ENCODE data around the gene NIPSNAP3A.

Gene NIPSNAP3A

DNA sequence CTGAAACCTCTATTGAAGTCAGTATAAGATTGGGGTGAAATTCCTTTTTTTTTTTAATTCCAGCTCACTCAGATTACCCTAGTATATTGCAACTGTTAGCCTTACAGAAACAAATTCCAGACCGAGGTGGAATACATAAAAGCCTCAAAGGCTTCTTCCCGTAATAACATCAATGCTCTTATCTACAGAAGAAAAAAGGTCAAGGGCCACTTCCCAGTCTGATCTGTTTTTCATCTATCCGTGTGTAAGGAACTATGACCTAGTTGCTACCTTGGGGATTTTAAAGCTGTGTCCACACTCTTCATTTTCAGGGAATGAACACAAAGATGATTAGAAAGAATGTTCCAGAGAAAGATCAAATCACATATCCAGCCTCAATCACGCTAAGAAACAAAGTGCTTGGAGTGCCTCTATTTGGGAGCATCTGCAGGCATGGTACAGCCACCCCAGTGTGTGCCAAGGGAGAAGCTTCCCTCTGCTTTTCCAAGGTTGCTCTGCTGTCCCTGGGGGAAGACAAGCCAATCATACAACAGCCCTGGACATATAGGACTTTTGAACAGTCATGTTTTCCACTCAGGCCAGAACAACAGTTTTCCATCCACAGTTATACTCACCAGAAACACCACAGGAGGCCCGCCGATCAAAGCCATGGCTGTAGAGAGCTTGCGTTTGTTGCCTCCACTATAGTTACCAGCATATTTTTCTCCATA, 40.0 kb downstream of the NIPSNAP3A start:
- peaks cover 100% of the 10 kb centered on the region for H3K36me3 ChIP-seq (ENCODE audit: control insufficient read depth, insufficient read depth, low read length, severe bottlenecking)
- no peak overlapping the region for H3K4me3 ChIP-seq (ENCODE audit: low read length)
- no peak for DNase-seq (ENCODE audit: low read depth)
- H3K4me1 ChIP-seq (ENCODE audit: control insufficient read depth, insufficient read depth, low read length), result peaks cover 30% of the 10 kb centered on the region
- H3K9ac ChIP-seq (ENCODE audit: low read length), result peak overlapping the region; percentile 8
- H3K9me3 ChIP-seq (ENCODE audit: control insufficient read depth, low read length), result no peaks in the 10 kb centered on the region
- H3K27me3 ChIP-seq (replicated peaks; ENCODE audit: control insufficient read depth, insufficient read depth, low read length), result no peaks in the 10 kb centered on the region

DNA sequence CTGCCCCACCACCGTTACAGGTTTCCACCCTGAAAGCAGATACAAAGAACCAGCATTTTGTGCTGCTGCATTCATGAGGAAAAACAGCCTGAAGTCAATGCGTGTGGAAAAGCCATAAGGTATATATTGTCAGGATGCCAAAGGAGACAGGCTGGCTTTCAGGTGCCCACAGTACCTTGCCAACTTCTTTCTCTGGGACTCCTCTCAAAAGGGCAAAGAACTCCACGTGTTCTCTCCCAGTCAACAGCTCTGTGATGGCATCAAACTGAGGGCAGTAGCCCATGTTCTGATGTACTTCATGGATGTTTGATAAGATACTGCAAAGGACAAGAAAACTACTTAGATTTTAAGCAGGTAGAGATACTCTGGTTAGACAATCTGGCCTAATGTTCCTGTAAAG, 40.8 kb downstream of the NIPSNAP3A start:
- peaks cover 100% of the 10 kb centered on the region for H3K36me3 ChIP-seq (ENCODE audit: control insufficient read depth, insufficient read depth, low read length, severe bottlenecking)
- DNase-seq (ENCODE audit: low read depth), result no peak
- H3K4me1 ChIP-seq (ENCODE audit: control insufficient read depth, insufficient read depth, low read length), result peaks cover 24% of the 10 kb centered on the region
- no peak overlapping the region for H3K4me3 ChIP-seq (ENCODE audit: low read length)
- no peaks in the 10 kb centered on the region for H3K27me3 ChIP-seq (replicated peaks; ENCODE audit: control insufficient read depth, insufficient read depth, low read length)
- H3K9ac ChIP-seq (ENCODE audit: low read length), result no peak overlapping the region
- no peaks in the 10 kb centered on the region for H3K9me3 ChIP-seq (ENCODE audit: control insufficient read depth, low read length)

DNA sequence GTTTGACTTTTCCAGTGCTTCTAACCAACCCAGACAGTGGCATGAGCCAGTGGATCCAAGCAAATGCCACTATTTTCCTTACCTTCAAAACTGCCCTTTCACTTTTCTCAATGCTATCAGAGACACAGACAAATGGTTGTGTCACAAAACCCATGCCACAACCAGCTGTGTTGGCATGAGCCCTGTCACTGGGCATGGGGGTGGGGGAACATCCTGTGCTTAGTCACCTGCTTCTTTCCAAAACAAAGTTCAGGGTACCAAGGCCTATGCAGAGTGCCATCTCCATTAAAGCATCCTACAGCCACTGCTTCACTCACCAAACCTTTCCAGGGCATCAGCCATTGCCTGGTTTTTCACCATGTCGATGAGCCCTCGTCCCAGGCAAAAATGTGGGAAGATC, 46.6 kb downstream of the NIPSNAP3A start:
- H3K36me3 ChIP-seq (ENCODE audit: control insufficient read depth, insufficient read depth, low read length, severe bottlenecking), result peaks cover 100% of the 10 kb centered on the region
- no peak for DNase-seq (ENCODE audit: low read depth)
- no peak overlapping the region for H3K4me3 ChIP-seq (ENCODE audit: low read length)
- H3K27me3 ChIP-seq (replicated peaks; ENCODE audit: control insufficient read depth, insufficient read depth, low read length), result no peaks in the 10 kb centered on the region
- H3K4me1 ChIP-seq (ENCODE audit: control insufficient read depth, insufficient read depth, low read length), result peaks cover 28% of the 10 kb centered on the region
- H3K9ac ChIP-seq (ENCODE audit: low read length), result no peak overlapping the region
- no peaks in the 10 kb centered on the region for H3K9me3 ChIP-seq (ENCODE audit: control insufficient read depth, low read length)

DNA sequence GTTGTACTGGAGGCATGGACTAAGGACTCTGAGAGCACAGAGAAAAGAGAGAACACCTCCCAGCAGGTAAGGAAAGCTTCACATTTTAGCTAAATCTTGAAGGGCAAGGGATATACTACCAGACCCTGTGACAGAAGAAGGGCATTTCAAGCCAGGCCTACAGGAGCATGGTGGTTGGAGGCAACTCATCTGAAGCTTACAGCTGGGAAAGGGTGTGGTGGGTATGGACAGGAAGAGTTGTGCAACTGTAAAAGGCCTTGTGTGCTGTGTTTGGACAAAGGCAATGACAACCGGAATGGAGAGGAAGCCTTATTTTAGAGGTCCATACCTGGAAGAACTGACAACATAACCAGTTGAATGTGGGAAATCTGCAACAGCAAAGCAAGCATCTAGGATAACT, 47.6 kb downstream of the NIPSNAP3A start:
- Histone ChIP-seq H3K36me3 (ENCODE audit: control insufficient read depth, insufficient read depth, low read length, severe bottlenecking) (peaks cover 100% of the 10 kb centered on the region), H3K4me3 (ENCODE audit: low read length) (no peak overlapping the region), H3K9ac (ENCODE audit: low read length) (no peak overlapping the region), H3K4me1 (ENCODE audit: control insufficient read depth, insufficient read depth, low read length) (peaks cover 28% of the 10 kb centered on the region), H3K27me3 (replicated peaks; ENCODE audit: control insufficient read depth, insufficient read depth, low read length) (no peaks in the 10 kb centered on the region), H3K9me3 (ENCODE audit: control insufficient read depth, low read length) (no peaks in the 10 kb centered on the region)
- no peak for DNase-seq (ENCODE audit: low read depth)

DNA sequence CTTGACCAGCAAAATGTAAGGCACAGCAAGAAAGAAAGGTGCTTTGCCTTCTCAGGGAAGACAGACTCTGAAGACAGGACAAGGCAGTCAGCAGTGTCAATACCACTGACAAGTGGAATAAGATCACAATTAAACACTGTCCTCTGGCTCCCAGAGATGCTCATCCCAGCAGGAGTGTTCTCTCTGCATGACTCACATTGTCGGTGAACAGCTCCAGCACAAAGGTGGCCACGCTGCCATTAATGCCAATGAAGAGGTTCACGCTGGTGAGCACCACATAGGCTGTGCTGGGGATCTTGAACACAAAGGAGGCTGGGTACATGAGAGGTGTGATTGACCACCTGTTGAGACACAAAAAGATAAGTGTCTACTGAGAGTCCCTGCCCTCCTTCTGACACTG, 48.4 kb downstream of the NIPSNAP3A start:
- Histone ChIP-seq H3K4me3 (ENCODE audit: low read length) (no peak overlapping the region), H3K9ac (ENCODE audit: low read length) (no peak overlapping the region), H3K36me3 (ENCODE audit: control insufficient read depth, insufficient read depth, low read length, severe bottlenecking) (peaks cover 100% of the 10 kb centered on the region), H3K27me3 (replicated peaks; ENCODE audit: control insufficient read depth, insufficient read depth, low read length) (no peaks in the 10 kb centered on the region), H3K9me3 (ENCODE audit: control insufficient read depth, low read length) (no peaks in the 10 kb centered on the region), H3K4me1 (ENCODE audit: control insufficient read depth, insufficient read depth, low read length) (peaks cover 26% of the 10 kb centered on the region)
- DNase-seq (ENCODE audit: low read depth), result no peak

DNA sequence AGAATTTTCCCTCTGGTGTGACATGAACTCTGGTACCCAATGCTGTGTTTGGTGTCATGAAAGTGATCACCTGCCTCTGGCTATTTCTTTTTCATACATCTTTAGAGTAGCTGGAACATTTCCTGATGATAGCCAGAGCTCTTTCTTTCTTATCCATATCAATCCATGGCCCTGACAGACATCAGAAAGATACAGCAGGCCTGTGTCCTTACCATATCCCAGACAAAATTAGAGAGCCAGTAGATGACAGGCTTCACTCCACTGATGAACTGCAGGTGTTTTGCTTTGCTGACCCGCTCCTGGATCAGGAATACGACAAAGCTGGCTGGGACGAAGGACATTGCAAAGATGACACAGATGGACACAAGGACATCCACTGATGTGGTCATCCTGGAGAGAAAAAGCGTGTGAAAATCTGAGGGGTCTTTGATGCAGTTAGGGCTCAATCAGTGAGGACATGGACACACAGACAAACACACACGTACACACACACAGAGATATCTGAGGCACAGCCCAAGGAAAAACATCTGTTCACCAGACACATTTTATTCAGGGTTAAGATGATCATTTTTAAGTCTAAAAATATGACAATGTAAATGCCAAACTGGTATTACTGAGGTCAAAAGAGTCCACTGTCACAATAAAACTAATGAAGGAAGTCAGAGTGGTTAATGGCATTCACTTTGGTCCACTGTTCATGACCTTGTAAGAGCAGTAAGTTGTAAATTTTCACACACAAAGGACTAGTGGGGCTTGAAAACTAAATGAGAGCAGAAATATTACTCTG, 50.9 kb downstream of the NIPSNAP3A start:
- no peak for DNase-seq (ENCODE audit: low read depth)

DNA sequence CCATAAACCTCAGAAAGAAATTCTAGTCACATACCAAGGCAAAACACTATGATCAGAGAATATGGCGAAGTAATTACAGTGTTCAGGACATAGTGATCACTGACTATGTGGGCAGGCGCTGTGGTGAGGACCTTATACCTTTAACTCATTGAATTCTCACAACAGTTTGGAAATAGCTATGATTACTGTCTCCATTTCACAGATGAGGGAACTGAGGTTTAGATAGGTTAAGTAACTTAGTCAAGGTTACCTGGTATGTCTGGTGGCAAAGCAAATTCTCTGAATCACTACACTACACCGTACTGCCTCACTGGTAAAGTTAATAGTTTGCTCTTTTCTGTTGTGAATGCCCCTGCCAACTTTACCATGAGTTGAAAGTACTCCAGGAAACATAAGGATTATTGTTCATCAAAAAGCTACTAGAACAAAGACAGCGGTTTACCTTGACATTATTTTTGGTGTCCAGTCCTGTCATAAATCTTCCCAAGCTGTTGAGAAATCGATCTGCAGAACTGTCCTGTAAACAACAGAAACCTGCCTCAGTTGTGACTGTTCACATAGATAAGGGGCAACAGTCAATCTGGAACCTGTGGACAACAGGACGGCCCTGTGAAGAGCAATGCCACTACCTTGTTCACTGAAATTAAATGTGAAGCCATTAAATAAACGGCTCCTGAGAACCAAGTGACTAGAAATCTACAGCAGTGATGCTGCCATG, 52.7 kb downstream of the NIPSNAP3A start:
- Histone ChIP-seq H3K36me3 (ENCODE audit: control insufficient read depth, insufficient read depth, low read length, severe bottlenecking) (peaks cover 100% of the 10 kb centered on the region), H3K9ac (ENCODE audit: low read length) (no peak overlapping the region), H3K4me1 (ENCODE audit: control insufficient read depth, insufficient read depth, low read length) (peaks cover 2% of the 10 kb centered on the region), H3K27me3 (replicated peaks; ENCODE audit: control insufficient read depth, insufficient read depth, low read length) (no peaks in the 10 kb centered on the region), H3K4me3 (ENCODE audit: low read length) (no peak overlapping the region), H3K9me3 (ENCODE audit: control insufficient read depth, low read length) (no peaks in the 10 kb centered on the region)
- no peak for DNase-seq (ENCODE audit: low read depth)

More for the DNA sequence above, 50.9 kb downstream of the NIPSNAP3A start:
- no peak overlapping the region for H3K9ac ChIP-seq (ENCODE audit: low read length)
- H3K36me3 ChIP-seq (ENCODE audit: control insufficient read depth, insufficient read depth, low read length, severe bottlenecking), result peaks cover 100% of the 10 kb centered on the region
- H3K27me3 ChIP-seq (replicated peaks; ENCODE audit: control insufficient read depth, insufficient read depth, low read length), result no peaks in the 10 kb centered on the region
- H3K4me1 ChIP-seq (ENCODE audit: control insufficient read depth, insufficient read depth, low read length), result peaks cover 14% of the 10 kb centered on the region
- no peaks in the 10 kb centered on the region for H3K9me3 ChIP-seq (ENCODE audit: control insufficient read depth, low read length)
- H3K4me3 ChIP-seq (ENCODE audit: low read length), result no peak overlapping the region

DNA sequence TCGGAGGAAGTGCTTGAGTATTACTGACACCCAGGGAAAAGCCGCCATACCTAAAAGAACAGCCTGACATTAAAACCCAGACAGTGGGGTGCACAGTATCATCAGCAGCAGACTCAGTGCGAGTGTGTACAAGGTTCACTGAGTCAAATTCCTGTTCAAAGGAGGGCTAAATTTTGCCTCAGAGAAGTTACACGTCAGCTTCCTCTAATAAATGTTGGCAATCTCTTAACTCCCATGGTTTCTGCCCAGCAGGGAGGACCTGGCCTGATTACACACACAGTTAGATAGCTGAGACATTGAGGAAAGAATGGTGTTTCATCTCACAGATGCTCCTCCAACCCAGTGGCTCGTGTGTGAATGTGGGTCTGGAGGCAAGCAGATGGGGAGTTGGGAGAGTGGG, 54.6 kb downstream of the NIPSNAP3A start:
- H3K9ac ChIP-seq (ENCODE audit: low read length), result no peak overlapping the region
- no peaks in the 10 kb centered on the region for H3K4me1 ChIP-seq (ENCODE audit: control insufficient read depth, insufficient read depth, low read length)
- no peaks in the 10 kb centered on the region for H3K27me3 ChIP-seq (replicated peaks; ENCODE audit: control insufficient read depth, insufficient read depth, low read length)
- H3K4me3 ChIP-seq (ENCODE audit: low read length), result no peak overlapping the region
- H3K36me3 ChIP-seq (ENCODE audit: control insufficient read depth, insufficient read depth, low read length, severe bottlenecking), result peaks cover 100% of the 10 kb centered on the region
- no peaks in the 10 kb centered on the region for H3K9me3 ChIP-seq (ENCODE audit: control insufficient read depth, low read length)
- no peak for DNase-seq (ENCODE audit: low read depth)

DNA sequence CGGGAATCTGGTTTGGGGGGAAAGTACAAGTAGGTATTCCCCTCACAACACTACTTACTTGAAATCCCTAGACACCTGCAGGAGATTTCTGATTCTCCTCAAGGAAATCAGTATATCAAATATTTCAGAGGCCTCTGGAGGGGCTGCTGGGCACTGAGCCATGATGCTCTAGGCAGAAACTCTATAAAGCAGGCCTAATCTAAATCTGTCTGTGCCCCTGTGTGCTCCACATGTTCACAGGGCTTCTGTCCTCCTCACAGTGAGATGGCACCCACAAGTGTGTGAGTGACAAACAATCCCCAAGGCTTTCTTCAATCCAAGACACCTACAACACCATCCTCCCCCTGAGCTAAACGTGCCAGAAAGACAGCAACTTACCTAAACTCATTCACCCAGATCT, 55.4 kb downstream of the NIPSNAP3A start:
- H3K4me3 ChIP-seq (ENCODE audit: low read length), result no peak overlapping the region
- no peaks in the 10 kb centered on the region for H3K9me3 ChIP-seq (ENCODE audit: control insufficient read depth, low read length)
- H3K9ac ChIP-seq (ENCODE audit: low read length), result no peak overlapping the region
- H3K36me3 ChIP-seq (ENCODE audit: control insufficient read depth, insufficient read depth, low read length, severe bottlenecking), result peaks cover 98% of the 10 kb centered on the region
- no peaks in the 10 kb centered on the region for H3K27me3 ChIP-seq (replicated peaks; ENCODE audit: control insufficient read depth, insufficient read depth, low read length)
- no peaks in the 10 kb centered on the region for H3K4me1 ChIP-seq (ENCODE audit: control insufficient read depth, insufficient read depth, low read length)
- DNase-seq (ENCODE audit: low read depth), result no peak

DNA sequence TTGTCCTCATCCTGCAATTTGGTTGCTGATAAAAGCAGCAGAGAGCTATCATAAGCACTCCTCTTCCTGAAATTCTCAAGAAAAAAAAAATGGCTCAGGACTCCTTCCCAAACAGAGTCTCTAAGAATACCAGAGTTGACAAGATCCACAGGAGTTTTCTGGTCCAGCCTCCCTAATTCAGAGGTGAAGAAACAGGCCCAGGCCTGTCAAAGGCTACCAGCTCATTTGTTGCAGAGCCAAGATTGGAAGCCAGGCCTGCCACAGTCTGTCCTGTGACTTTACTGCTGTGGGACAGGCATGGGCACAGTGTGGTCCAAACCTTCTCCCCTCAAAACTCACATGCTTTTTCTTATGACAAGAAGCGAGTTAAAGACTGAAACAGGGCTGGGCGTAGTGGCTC, 58.0 kb downstream of the NIPSNAP3A start:
- Histone ChIP-seq H3K4me1 (ENCODE audit: control insufficient read depth, insufficient read depth, low read length) (peaks cover 4% of the 10 kb centered on the region), H3K27me3 (replicated peaks; ENCODE audit: control insufficient read depth, insufficient read depth, low read length) (no peaks in the 10 kb centered on the region), H3K4me3 (ENCODE audit: low read length) (no peak overlapping the region), H3K36me3 (ENCODE audit: control insufficient read depth, insufficient read depth, low read length, severe bottlenecking) (peaks cover 96% of the 10 kb centered on the region), H3K9ac (ENCODE audit: low read length) (no peak overlapping the region), H3K9me3 (ENCODE audit: control insufficient read depth, low read length) (no peaks in the 10 kb centered on the region)
- no peak for DNase-seq (ENCODE audit: low read depth)

DNA sequence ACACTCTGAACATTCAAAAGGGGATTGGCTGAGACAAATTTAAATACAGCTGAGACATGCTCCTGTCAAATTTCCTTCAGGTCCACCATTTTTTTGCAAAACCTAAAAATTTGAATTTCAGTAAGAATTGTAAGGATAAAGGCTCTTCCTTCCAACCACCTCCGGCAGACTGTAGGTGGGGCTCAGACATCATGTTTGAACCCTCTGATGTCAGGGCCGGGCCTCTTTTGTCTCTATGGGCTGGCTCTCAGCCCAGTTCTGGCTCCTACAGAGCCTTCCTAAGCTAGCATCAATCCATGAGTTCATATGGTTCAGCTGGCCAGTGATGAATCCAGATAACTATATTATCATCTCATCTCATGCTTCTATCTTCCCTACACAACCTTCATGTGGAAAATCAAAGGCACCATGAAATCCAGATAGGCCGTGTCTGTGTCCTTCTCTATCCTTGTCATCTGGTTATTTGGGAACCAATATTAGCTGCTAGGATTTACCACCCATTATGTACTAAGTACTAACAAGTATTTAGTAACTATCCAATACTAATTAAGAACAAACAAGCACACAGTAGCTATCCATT, 60.6 kb downstream of the NIPSNAP3A start:
- H3K9ac ChIP-seq (ENCODE audit: low read length), result no peak overlapping the region
- peaks cover 26% of the 10 kb centered on the region for H3K4me1 ChIP-seq (ENCODE audit: control insufficient read depth, insufficient read depth, low read length)
- H3K9me3 ChIP-seq (ENCODE audit: control insufficient read depth, low read length), result no peaks in the 10 kb centered on the region
- DNase-seq (ENCODE audit: low read depth), result peak; percentile 49
- peaks cover 95% of the 10 kb centered on the region for H3K36me3 ChIP-seq (ENCODE audit: control insufficient read depth, insufficient read depth, low read length, severe bottlenecking)
- H3K27me3 ChIP-seq (replicated peaks; ENCODE audit: control insufficient read depth, insufficient read depth, low read length), result no peaks in the 10 kb centered on the region
- H3K4me3 ChIP-seq (ENCODE audit: low read length), result no peak overlapping the region

Measured in adipocyte (in vitro differentiated cells).